GM18868 (cell line): Measurements from ENCODE around the gene QRSL1.
"Not testable (repeated sequence)": the region's sequence is repeated elsewhere in the genome, so short reads cannot be mapped to it uniquely, and the experiment has no call there.

Experiments used
- ATAC-seq: cut with Tn5 transposase; IDR thresholded peaks from one replicate; pipeline ENCODE4 v1.9.1; 2021; ENCODE audit warnings: mild to moderate bottlenecking, moderate library complexity; ENCODE audit not compliant: unreplicated experiment

The QRSL1 gene

GRCh38 chr6:106622412-106622811 lies 7.0 kb upstream of the QRSL1 start:
- ATAC-seq, result no peak

GRCh38 chr6:106623039-106623438 lies 6.3 kb upstream of the QRSL1 start:
- ATAC-seq, result no peak

- ATAC-seq, result no peak
Measured at GRCh38 chr6:106626485-106626884, 2.9 kb upstream of the QRSL1 start.

GRCh38 chr6:106627760-106628159 lies 1.6 kb upstream of the QRSL1 start:
- not testable (repeated sequence) for ATAC-seq

GRCh38 chr6:106628658-106629102 lies 698 bp upstream of the QRSL1 start:
- peak; percentile 7 for ATAC-seq

GRCh38 chr6:106629859-106630163 lies 433 bp downstream of the QRSL1 start:
- ATAC-seq, result no peak

- no peak for ATAC-seq
Measured at GRCh38 chr6:106630366-106630765, 988 bp downstream of the QRSL1 start.

GRCh38 chr6:106631346-106631745 lies 2.0 kb downstream of the QRSL1 start:
- no peak for ATAC-seq

- no peak for ATAC-seq
Measured at GRCh38 chr6:106634565-106634964, 5.2 kb downstream of the QRSL1 start.

- ATAC-seq, result peak; percentile 14
Measured at GRCh38 chr6:106637051-106637716, 7.8 kb downstream of the QRSL1 start.

GRCh38 chr6:106637717-106638341 lies 8.5 kb downstream of the QRSL1 start:
- ATAC-seq, result peak; percentile 69

- no peak for ATAC-seq
Measured at GRCh38 chr6:106639812-106640211, 10.4 kb downstream of the QRSL1 start.

GRCh38 chr6:106642476-106642875 lies 13.1 kb downstream of the QRSL1 start:
- ATAC-seq, result no peak

- no peak for ATAC-seq
Measured at GRCh38 chr6:106643061-106643460, 13.7 kb downstream of the QRSL1 start.

- peak; percentile 98 for ATAC-seq
Measured at GRCh38 chr6:106648651-106649308, 19.4 kb downstream of the QRSL1 start.

GRCh38 chr6:106658469-106658868 lies 29.1 kb downstream of the QRSL1 start:
- ATAC-seq, result no peak

GRCh38 chr6:106659859-106660258 lies 30.5 kb downstream of the QRSL1 start:
- no peak for ATAC-seq

- no peak for ATAC-seq
Measured at GRCh38 chr6:106662458-106662857, 33.1 kb downstream of the QRSL1 start.

- peak; percentile 99 for ATAC-seq
Measured at GRCh38 chr6:106666282-106667021, 37.1 kb downstream of the QRSL1 start.

- ATAC-seq, result no peak
Measured at GRCh38 chr6:106667022-106667402, 37.6 kb downstream of the QRSL1 start.

GRCh38 chr6:106670236-106670635 lies 40.9 kb downstream of the QRSL1 start:
- no peak for ATAC-seq

- ATAC-seq, result no peak
Measured at GRCh38 chr6:106671651-106672050, 42.3 kb downstream of the QRSL1 start.
